ENCODE results near the gene EFNA3.
A peak's percentile ranks its signal among the peaks of the same experiment; 100 is the strongest.

The EFNA3 gene

DNA sequence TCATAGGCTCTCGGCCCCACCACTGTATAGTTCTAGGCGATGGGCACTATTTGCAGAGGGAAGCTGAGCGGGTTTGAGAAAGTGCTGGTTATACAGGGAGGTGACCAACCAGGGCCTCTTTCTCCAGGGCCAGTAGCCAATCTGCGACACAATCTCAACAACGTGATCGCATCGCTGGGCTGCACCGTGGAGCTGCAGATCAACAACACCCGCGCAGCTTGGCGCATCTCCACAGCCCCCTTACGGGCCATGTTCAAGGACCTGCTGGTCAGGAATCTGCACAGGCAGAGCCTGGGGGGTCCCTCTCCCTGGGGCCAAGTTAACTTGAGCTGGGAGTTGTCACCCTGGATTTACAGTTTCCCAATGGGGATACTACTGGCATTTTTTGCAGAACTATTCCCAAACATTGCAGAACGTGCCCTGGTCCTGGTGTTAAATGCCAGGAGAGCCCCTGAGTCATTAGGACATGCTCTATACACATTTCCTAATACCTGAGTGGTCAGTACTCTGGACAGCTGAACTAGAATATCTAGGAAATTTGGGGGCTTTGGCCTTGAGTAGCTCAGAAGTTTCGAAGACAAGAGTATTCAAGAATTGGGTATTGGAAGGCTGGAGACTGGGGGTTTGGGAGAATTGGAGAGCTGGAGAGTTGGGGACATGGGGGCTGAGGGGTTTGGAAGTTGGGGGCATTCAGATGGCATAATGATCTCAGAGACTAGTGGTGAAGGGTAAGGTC is 38.1 kb upstream of the EFNA3 start:
- Histone ChIP-seq H2AK5ac (ENCODE audit: low read length, severe bottlenecking) (no peak overlapping the region), H3K4me2 (ENCODE audit: low read length, poor library complexity, severe bottlenecking) (no peak overlapping the region), H3K18ac (ENCODE audit: low read depth in 1 of 2, low read length in 2 of 2) (no peak overlapping the region), H2BK15ac (ENCODE audit: low read depth, poor library complexity, severe bottlenecking) (no peak overlapping the region), H2BK5ac (ENCODE audit: low read depth, low read length, poor library complexity, severe bottlenecking) (no peak overlapping the region), H3K79me1 (replicated peaks; ENCODE audit: low read length, poor library complexity, severe bottlenecking) (no peaks in the 10 kb centered on the region), H2AFZ (ENCODE audit: low read depth, low read length) (no peak overlapping the region), H3K4ac (ENCODE audit: low read depth in 1 of 2, low read length in 2 of 2) (no peak overlapping the region), H3K23ac (ENCODE audit: low read length in 2 of 2) (no peak overlapping the region), H3K4me1 (ENCODE audit: control insufficient read depth, insufficient read depth, low read depth, low read length) (peaks cover 12% of the 10 kb centered on the region), H3K36me3 (ENCODE audit: control insufficient read depth in 1 of 2, insufficient read depth in 2 of 2, low read depth in 1 of 2, low read length in 2 of 2) (no peaks in the 10 kb centered on the region), H4K8ac (ENCODE audit: low read length) (no peak overlapping the region), H3K27me3 (ENCODE audit: control insufficient read depth in 1 of 2, insufficient read depth in 1 of 2, low read length in 2 of 2) (peaks cover 0 to 19% of the 10 kb centered on the region in 2 experiments), H2BK12ac (ENCODE audit: low read length in 2 of 2) (no peak overlapping the region), H4K91ac (ENCODE audit: low read length) (no peak overlapping the region), H3K9me3 (ENCODE audit: control insufficient read depth, low read length) (no peaks in the 10 kb centered on the region), H3K9ac (ENCODE audit: low read length) (no peak overlapping the region), H3K4me3 (ENCODE audit: insufficient read depth in 1 of 2, low read depth in 1 of 2, low read length in 2 of 2) (no peak overlapping the region), H3K27ac (ENCODE audit: low read length, poor library complexity, severe bottlenecking) (no peak overlapping the region), H3K14ac (ENCODE audit: low read length in 2 of 2) (no peak overlapping the region), H2BK120ac (ENCODE audit: low read depth, low read length) (no peak overlapping the region)
- 93% methylated on average over 14 of the region's 14 CpGs for WGBS
- no peak for DNase-seq

DNA sequence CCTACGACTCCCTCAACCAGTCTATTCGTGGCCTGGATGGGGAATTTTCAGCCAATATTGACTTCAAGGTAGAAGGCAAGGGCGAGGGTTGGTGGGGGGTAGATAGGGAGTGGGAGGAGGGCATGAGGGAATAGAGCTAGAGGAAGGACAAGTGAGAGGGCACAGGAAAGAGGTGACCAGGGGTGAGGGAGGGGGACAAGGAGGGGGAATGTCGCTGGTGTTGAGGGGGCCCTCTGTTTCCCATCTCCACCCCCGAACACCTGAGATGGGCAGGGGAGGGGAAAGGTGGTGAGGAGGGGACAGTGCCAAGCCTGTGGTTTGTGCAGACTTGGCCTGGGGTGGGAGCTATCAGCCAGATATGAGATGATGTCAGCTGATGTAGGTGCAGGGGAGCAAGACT is 35.8 kb upstream of the EFNA3 start:
- Histone ChIP-seq H3K36me3 (ENCODE audit: control insufficient read depth in 1 of 2, insufficient read depth in 2 of 2, low read depth in 1 of 2, low read length in 2 of 2) (no peaks in the 10 kb centered on the region), H2BK15ac (ENCODE audit: low read depth, poor library complexity, severe bottlenecking) (no peak overlapping the region), H3K79me1 (replicated peaks; ENCODE audit: low read length, poor library complexity, severe bottlenecking) (no peaks in the 10 kb centered on the region), H3K9me3 (ENCODE audit: control insufficient read depth, low read length) (no peaks in the 10 kb centered on the region), H2BK12ac (ENCODE audit: low read length in 2 of 2) (no peak overlapping the region), H3K4ac (ENCODE audit: low read depth in 1 of 2, low read length in 2 of 2) (no peak overlapping the region), H3K9ac (ENCODE audit: low read length) (no peak overlapping the region), H3K14ac (ENCODE audit: low read length in 2 of 2) (no peak overlapping the region), H2BK5ac (ENCODE audit: low read depth, low read length, poor library complexity, severe bottlenecking) (no peak overlapping the region), H4K91ac (ENCODE audit: low read length) (no peak overlapping the region), H2AK5ac (ENCODE audit: low read length, severe bottlenecking) (no peak overlapping the region), H3K4me2 (ENCODE audit: low read length, poor library complexity, severe bottlenecking) (no peak overlapping the region), H3K23ac (ENCODE audit: low read length in 2 of 2) (no peak overlapping the region), H2AFZ (ENCODE audit: low read depth, low read length) (no peak overlapping the region), H2BK120ac (ENCODE audit: low read depth, low read length) (no peak overlapping the region), H3K4me1 (ENCODE audit: control insufficient read depth, insufficient read depth, low read depth, low read length) (peaks cover 15% of the 10 kb centered on the region), H3K27me3 (ENCODE audit: control insufficient read depth in 1 of 2, insufficient read depth in 1 of 2, low read length in 2 of 2) (peaks cover 0 to 18% of the 10 kb centered on the region in 2 experiments), H3K27ac (ENCODE audit: low read length, poor library complexity, severe bottlenecking) (no peak overlapping the region), H3K18ac (ENCODE audit: low read depth in 1 of 2, low read length in 2 of 2) (no peak overlapping the region), H4K8ac (ENCODE audit: low read length) (no peak overlapping the region), H3K4me3 (ENCODE audit: insufficient read depth in 1 of 2, low read depth in 1 of 2, low read length in 2 of 2) (no peak overlapping the region)
- 89% methylated on average over 5 of the region's 5 CpGs for WGBS
- DNase-seq, result no peak

- no peak overlapping the region for H3K27ac ChIP-seq (ENCODE audit: low read length, poor library complexity, severe bottlenecking)
- H3K4me3 ChIP-seq (ENCODE audit: insufficient read depth in 1 of 2, low read depth in 1 of 2, low read length in 2 of 2), result no peak overlapping the region
- no peak overlapping the region for H2BK15ac ChIP-seq (ENCODE audit: low read depth, poor library complexity, severe bottlenecking)
- peaks cover 15% of the 10 kb centered on the region for H3K4me1 ChIP-seq (ENCODE audit: control insufficient read depth, insufficient read depth, low read depth, low read length)
- no peak overlapping the region for H2BK5ac ChIP-seq (ENCODE audit: low read depth, low read length, poor library complexity, severe bottlenecking)
- H3K27me3 ChIP-seq (ENCODE audit: control insufficient read depth in 1 of 2, insufficient read depth in 1 of 2, low read length in 2 of 2), result peaks cover 0 to 13% of the 10 kb centered on the region in 2 experiments
- H3K36me3 ChIP-seq (ENCODE audit: control insufficient read depth in 1 of 2, insufficient read depth in 2 of 2, low read depth in 1 of 2, low read length in 2 of 2), result no peaks in the 10 kb centered on the region
- 79% methylated on average over 12 of the region's 12 CpGs for WGBS
- no peak for DNase-seq
- no peak overlapping the region for H3K9ac ChIP-seq (ENCODE audit: low read length)
- no peak overlapping the region for H2AK5ac ChIP-seq (ENCODE audit: low read length, severe bottlenecking)
- no peak overlapping the region for H2BK12ac ChIP-seq (ENCODE audit: low read length in 2 of 2)
- no peak overlapping the region for H2BK120ac ChIP-seq (ENCODE audit: low read depth, low read length)
- H3K4ac ChIP-seq (ENCODE audit: low read depth in 1 of 2, low read length in 2 of 2), result no peak overlapping the region
- H3K9me3 ChIP-seq (ENCODE audit: control insufficient read depth, low read length), result no peaks in the 10 kb centered on the region
- H3K79me1 ChIP-seq (replicated peaks; ENCODE audit: low read length, poor library complexity, severe bottlenecking), result no peaks in the 10 kb centered on the region
- no peak overlapping the region for H3K23ac ChIP-seq (ENCODE audit: low read length in 2 of 2)
- H3K4me2 ChIP-seq (ENCODE audit: low read length, poor library complexity, severe bottlenecking), result no peak overlapping the region
- no peak overlapping the region for H4K91ac ChIP-seq (ENCODE audit: low read length)
- H2AFZ ChIP-seq (ENCODE audit: low read depth, low read length), result no peak overlapping the region
- no peak overlapping the region for H3K14ac ChIP-seq (ENCODE audit: low read length in 2 of 2)
- H4K8ac ChIP-seq (ENCODE audit: low read length), result no peak overlapping the region
- H3K18ac ChIP-seq (ENCODE audit: low read depth in 1 of 2, low read length in 2 of 2), result no peak overlapping the region
These were observed 35.3 kb upstream of the EFNA3 start for GRCh38 chr1:155043301-155043702.

DNA sequence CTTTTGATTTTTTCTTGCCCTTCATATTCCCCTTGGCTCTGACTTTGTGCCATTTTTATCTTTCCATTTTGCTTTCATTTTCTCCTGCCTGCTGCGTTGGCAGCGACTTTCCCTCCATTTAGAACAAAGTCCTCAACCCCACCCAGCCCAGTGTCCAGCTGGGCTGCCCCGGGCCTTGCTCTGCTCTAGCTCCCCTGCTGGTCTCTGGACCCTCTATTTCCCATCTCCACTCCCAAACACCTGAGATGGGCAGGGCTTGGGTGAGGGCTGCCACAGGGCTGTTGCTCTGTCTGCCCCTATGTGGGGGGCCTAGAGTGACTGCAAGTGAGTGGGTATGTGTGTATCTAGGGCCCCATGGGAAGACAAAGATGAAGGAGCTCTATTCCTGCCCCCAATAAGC is 34.8 kb upstream of the EFNA3 start:
- no peak overlapping the region for H2BK120ac ChIP-seq (ENCODE audit: low read depth, low read length)
- no peak overlapping the region for H3K18ac ChIP-seq (ENCODE audit: low read depth in 1 of 2, low read length in 2 of 2)
- H2AK5ac ChIP-seq (ENCODE audit: low read length, severe bottlenecking), result no peak overlapping the region
- no peak overlapping the region for H3K4ac ChIP-seq (ENCODE audit: low read depth in 1 of 2, low read length in 2 of 2)
- H3K27ac ChIP-seq (ENCODE audit: low read length, poor library complexity, severe bottlenecking), result no peak overlapping the region
- WGBS, result 82% methylated on average over 3 of the region's 3 CpGs
- H3K27me3 ChIP-seq (ENCODE audit: control insufficient read depth in 1 of 2, insufficient read depth in 1 of 2, low read length in 2 of 2), result peaks cover 0 to 10% of the 10 kb centered on the region in 2 experiments
- H2BK5ac ChIP-seq (ENCODE audit: low read depth, low read length, poor library complexity, severe bottlenecking), result no peak overlapping the region
- H2AFZ ChIP-seq (ENCODE audit: low read depth, low read length), result no peak overlapping the region
- no peak overlapping the region for H2BK15ac ChIP-seq (ENCODE audit: low read depth, poor library complexity, severe bottlenecking)
- H3K4me2 ChIP-seq (ENCODE audit: low read length, poor library complexity, severe bottlenecking), result no peak overlapping the region
- no peak overlapping the region for H3K9ac ChIP-seq (ENCODE audit: low read length)
- H3K9me3 ChIP-seq (ENCODE audit: control insufficient read depth, low read length), result no peaks in the 10 kb centered on the region
- no peak overlapping the region for H2BK12ac ChIP-seq (ENCODE audit: low read length in 2 of 2)
- no peak overlapping the region for H3K14ac ChIP-seq (ENCODE audit: low read length in 2 of 2)
- H4K8ac ChIP-seq (ENCODE audit: low read length), result no peak overlapping the region
- no peak for DNase-seq
- no peaks in the 10 kb centered on the region for H3K79me1 ChIP-seq (replicated peaks; ENCODE audit: low read length, poor library complexity, severe bottlenecking)
- H3K4me1 ChIP-seq (ENCODE audit: control insufficient read depth, insufficient read depth, low read depth, low read length), result peaks cover 15% of the 10 kb centered on the region
- no peaks in the 10 kb centered on the region for H3K36me3 ChIP-seq (ENCODE audit: control insufficient read depth in 1 of 2, insufficient read depth in 2 of 2, low read depth in 1 of 2, low read length in 2 of 2)
- no peak overlapping the region for H3K4me3 ChIP-seq (ENCODE audit: insufficient read depth in 1 of 2, low read depth in 1 of 2, low read length in 2 of 2)
- peak overlapping the region; percentile 19 for H4K91ac ChIP-seq (ENCODE audit: low read length)
- no peak overlapping the region for H3K23ac ChIP-seq (ENCODE audit: low read length in 2 of 2)
